ENCODE results near the gene EFNA3.

- TF ChIP-seq CTCF (IDR thresholded peaks at IDR 0.05), result no peak
- no peak for TF ChIP-seq POLR2A (IDR thresholded peaks at IDR 0.05)
Measured at GRCh38 chr1:155077758-155078445, 735 bp upstream of the EFNA3 start.

All from heart left ventricle (tissue), 13 donors.